Glomerular endothelial cell (primary cell): Measurements from ENCODE around the gene RASA3. TPM values are rescaled to one million over a fixed set of nuclear protein-coding genes. Genes with fewer than 3 reads are reported as not detected.
"Not testable (repeated sequence)": the region's sequence is repeated elsewhere in the genome, so short reads cannot be mapped to it uniquely, and the experiment has no call there.

Source experiments
- DNase-seq: peaks from one replicate; pipeline ENCODE4 v3.0.0-alpha.2; 2011; ENCODE audit warnings: low read depth, low spot score; ENCODE audit errors: extremely low read depth
- total RNA-seq: library from RNA; depleted of rRNA; stranded (reverse); fragments of >200 nt; gene quantifications from 2 replicates; pipeline ENCODE4 v1.2.3, GENCODE V29; 2015

RASA3 gene
- total RNA-seq, 1 donor from 2014 or later = 73.2 TPM

DNA sequence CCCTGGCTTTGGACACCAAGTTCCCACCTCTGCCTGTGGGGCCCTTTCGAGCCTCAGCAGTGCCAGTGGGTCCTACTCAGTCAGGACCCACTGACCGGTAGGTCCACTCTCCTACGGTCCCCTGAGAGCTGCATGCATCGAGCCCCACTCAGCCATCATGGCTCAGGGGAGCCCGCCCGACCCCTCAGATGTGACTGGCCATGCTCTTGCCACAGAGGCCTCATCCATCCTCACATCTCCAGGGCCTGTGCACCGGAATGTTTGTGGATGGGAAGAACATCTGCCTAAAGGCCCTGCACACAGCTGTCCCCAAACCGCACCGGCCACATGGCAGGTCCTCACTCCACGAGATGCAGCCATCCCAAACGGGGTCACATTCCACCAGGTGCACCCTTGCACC is 105.9 kb downstream of the RASA3 start:
- DNase-seq = no peak

DNA sequence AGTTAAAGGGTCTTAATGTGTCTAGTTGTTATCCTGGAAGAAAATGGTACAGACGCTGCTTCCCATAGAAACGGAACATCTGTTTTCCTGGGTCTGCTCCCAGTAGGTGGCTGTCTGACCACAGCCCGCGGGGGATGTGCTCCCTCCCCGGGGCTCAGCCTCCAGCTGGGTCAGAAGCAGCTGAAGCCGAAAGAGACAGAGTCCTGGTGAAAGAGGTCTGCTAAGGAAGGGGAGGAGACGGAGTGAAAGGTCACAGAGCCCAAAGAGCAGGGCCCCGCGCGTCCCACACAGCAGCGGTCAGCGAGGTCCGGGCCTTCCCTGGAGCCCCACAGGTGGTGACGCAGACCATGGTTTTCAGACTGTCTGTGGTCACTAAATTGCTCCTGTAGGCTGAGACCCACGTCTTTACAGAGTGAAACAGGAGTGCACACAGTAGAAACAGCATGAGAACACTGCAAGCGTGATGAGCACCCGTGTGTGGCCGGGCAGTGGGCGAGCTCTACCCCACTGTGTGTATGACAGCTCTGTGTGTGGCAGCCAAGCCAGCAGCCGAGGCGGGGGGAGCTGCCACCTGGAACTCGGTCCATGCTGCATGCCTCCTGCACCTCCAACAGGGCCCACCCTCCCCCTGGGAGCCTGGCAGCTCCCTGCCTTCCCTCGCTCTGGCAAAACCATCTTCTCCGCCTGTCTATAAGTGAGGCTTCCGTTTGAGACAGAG is 106.5 kb downstream of the RASA3 start:
- no peak for DNase-seq

DNA sequence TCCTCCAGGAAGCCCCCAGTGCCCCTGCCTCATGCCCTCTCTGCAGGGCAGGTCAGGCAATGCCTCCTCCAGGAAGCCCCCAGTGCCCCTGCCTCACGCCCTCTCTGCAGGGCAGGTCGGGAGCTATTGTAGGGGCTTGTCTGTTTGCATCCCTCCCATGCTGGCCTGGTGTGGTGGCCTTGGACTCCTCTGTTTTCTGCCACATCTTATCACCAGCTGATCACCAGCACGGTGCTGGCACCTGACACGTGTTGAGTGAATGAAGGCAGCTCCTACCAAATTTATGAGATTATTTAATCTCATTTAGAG is 107.1 kb downstream of the RASA3 start:
- no peak for DNase-seq

DNA sequence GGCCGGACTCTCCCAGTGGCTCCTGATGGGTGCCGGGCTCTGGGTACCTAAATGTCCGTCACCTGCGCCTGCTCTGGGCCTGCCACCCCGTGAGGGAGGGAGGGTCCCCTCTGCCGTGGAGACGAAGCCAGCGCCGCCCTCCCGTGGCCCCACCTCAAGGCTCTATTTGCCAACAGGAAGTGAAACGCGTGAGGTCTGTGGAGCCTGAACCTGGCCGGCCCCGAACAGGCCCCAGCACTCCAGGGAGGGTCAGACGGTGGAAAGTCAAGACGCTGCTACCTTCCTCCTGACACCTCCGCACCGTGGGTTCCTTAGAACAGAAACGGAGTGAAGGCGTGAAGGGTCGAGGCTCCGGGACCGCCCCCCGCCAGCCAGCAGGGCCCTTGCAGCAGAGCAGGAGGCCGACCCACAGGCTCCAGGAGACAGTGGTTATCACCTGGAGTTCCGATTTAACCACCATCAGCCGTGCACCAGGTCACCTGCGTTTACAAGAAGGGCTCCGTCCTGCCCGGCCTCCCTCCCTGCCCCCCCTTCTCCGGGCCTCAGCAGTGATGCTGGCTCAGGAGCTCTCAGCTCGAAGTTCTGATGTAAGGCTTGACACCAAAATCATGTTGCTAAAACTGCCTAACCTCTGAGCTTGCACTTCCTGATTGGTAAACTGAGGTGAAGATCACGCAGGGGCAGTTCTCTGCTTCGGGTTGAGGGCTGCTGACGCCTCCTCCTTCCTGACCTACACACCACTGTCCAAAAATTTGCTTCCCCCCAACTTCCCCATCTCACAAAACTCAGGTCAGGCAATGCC is 107.6 kb downstream of the RASA3 start:
- DNase-seq = no peak

DNA sequence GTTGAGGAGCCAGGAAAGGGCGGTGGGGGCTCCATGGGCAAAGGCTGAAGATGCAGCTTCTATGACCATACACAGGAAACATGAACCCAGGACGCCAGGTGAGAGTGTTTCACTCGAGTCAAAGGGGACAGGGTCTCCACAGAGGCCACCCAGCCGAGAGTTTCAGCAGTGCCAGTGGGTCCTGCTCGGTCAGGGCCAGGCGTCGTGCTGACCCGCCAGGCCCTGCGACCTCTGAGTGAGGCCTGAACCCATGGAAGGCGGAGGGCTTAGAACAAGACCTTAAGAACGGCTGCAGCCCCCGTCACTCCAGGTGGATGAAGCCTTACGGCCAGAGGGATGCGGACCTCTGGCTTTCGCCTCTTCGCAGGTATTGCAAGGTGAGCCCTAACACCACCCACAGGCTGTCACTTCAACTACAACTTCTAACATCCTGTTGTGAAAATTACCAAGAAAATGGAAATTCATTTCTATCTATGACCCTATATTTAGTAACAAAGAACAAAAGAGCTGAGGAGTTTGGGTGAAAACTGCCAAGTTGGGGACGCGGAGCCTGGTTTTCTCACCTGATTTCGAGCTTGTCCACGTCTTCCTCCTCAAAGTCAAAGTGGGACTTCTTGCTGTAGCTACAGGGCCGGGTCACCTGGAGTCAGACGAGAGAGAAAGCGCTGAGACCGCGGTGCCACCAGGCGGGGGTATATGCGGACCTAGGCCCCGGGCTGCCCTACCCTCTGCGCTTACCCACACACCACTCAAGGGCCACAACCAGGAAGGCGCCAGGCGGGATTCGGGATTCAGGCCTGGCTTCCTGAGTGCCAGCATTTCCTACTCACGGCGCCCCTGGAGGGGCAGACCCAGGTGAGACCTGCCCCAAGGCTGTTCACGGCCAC is 108.5 kb downstream of the RASA3 start:
- no peak for DNase-seq

DNA sequence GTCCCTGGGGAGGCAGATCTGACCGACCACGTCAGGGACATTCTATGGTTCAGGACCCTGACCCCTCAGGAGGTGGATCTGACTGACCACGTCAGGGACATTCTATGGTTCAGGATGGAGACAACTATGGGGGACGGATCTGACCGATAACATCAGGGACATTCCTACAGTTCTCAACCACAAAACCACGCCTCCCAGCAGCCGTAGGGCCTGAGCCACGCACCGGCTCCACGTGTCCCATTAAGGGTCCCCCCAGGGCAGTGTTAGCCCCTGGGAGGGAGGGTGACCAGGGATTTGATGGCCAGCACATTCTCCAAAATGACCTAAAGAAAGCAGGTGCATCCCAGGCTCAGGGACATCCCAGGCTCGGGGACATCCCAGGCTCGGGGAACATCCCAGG is 109.5 kb downstream of the RASA3 start:
- no peak for DNase-seq

DNA sequence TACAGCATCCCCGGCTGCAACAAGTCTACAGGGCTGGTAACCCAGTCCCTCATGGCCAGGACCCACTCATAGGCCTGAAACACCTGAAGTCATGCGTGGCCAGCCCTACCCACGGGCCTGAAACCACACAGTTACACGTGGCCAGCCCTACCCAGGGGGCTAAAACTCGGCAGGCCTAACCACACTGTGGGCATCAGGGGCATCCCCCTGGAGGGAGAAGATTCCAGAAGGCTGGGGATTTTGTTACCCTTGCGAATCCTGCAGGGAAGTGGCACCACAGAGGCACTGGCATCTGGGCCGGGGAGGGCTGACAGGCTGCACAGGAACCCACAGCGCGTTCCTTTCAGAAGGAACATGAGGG is 110.1 kb downstream of the RASA3 start:
- no peak for DNase-seq

DNA sequence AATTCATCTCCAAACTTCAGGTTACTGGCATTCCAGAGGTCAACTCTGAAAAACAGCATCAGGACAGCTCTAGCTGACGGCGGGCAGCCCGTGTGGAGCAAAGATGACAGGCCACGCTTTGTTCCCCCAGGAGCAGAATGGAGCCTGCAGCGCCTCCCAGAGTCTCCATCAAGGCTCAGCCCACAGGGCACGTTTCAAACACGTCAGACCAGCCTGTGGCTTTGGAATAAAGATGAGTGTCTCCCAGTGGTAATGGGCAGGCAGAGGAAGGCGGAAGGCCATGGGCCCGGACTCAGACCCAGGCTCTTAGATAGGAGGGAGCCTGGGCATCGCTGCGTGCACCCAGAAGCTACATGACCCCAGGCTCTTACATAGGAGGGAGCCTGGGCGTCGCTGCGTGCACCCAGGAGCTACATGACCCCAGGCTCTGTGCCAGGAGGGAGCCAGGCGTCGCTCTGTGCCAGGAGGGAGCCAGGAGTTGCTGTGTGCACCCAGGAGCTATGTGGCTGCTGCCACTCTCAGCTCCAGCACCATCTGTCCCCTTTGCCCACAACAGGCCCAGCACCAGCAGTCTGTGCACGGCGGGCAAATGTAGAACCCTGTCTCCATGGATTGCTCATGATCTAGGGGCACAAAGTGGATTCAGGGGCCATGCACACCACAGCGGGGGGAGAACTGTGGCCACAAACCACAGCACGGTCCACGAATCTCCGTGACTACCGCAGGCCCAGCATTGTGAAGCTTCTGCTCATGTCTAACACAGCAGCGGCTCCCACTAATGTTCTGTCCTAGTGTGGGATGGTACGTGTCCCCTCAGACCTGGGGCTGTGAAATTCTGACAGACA is 110.7 kb downstream of the RASA3 start:
- DNase-seq = no peak

DNA sequence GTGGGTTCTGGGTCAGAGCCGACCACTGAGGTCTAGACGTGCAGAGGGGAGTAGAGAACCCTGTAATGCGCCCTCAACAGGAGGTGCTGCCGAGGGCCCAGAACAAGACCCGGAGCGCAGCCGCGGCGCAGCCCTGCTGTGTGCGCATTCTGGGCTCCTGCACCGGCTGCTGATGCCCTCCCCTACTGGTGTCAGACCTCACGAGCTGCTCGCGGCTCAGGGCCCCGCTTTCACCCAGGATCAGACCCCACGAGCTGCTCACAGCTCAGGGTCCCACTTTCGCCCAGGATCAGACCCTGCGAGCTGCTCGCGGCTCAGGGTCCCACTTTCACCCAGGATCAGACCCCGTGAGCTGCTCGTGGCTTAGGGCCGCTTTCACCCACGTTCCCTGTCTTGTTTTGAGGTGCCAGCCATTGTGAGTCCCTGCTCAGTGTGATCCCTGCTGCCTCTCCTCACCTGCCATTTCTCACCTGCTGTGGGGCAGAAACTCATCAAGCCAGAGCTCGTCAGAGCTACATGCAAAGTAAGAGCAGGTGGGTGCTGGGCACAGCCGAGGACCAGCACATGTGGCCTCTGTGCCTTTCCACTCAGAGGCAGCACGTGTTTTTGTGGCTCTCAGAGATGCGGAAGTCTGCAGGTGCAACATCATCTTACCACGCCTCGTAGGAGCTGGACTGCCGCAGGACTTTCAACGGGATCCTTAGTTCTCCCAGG is 111.5 kb downstream of the RASA3 start:
- no peak for DNase-seq

DNA sequence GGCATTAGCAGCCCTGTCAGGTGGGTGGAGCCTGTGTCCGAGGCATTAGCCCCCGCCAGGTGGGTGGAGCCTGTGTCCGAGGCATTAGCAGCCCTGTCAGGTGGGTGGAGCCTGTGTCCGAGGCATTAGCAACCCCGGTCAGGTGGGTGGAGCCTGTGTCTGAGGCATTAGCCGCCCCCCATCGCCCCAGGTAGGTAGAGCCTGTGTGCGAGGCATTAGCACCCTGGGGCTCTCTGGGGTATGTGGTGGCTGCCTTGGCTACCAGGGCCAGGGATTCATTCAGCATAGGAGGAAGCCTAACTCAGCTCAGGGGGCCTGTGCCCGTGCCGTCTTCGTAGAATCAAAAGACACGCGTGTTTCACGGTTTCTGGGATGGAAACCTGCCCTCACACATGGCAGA is 112.3 kb downstream of the RASA3 start:
- not testable (repeated sequence) for DNase-seq

DNA sequence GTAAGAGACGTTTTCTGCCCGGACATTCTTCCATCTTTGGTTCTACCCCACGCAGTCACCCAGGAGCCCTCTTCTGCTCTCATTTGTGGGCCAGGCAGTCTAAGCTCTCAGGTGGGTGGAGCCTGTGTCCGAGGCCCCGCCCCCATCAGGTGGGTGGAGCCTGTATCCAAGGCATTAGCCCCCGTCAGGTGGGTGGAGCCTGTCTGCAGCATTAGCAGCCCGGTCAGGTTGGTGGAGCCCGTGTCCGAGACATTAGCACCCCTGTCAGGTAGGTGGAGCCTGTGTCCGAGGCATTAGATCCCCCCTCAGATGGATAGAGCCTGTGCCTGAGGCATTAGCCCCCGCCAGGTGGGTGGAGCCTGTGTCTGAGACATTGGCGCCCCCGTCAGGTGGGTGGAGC is 113.1 kb downstream of the RASA3 start:
- no peak for DNase-seq

DNA sequence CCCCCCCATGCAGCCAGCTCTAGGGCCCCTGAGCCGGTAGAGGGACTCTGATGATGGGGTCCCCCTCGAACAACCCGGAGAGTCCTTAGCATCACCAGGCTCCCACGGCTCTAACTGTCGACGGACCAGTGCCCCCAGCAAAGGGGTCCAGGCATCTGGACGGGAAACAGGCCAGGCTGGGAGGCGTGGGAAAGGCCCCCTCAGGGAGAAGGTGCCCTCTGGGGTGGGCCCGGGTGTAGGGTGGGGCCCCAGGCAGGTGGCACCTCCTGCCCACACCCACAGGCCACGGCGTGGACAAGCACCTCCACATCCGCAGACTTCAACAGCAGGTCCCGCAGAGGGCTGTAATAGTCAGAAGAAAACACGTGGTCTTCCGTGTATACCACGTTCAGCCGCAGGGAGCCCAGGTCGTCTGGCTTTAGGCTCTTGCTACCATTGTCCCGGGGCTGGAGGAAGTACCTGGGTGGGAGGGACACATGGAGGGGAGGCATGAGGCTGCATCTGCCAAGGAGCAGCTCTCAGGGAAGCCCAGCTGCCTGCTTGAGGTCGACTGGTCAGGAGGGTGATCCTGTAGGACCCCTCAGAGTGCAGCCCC is 113.9 kb downstream of the RASA3 start:
- no peak for DNase-seq

DNA sequence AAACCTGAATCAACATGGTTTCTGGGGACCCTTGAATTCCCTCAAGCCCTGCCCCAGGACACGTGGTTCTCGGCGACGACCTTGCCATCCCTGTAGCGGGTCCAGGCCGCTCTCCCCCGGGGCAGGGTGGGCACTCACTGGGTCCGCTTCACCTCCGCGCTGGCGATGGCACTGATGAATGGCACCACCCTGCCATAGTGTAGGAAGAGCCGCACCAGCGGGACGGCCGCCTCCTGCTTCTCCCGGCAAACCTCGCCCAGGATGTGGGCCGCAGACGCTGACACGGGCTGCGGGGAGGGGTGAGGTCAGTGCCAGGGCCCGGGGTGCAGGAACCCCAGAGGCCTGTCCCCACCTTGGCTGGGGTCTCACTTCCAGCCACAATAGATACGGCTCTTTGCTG is 114.5 kb downstream of the RASA3 start:
- DNase-seq = no peak

DNA sequence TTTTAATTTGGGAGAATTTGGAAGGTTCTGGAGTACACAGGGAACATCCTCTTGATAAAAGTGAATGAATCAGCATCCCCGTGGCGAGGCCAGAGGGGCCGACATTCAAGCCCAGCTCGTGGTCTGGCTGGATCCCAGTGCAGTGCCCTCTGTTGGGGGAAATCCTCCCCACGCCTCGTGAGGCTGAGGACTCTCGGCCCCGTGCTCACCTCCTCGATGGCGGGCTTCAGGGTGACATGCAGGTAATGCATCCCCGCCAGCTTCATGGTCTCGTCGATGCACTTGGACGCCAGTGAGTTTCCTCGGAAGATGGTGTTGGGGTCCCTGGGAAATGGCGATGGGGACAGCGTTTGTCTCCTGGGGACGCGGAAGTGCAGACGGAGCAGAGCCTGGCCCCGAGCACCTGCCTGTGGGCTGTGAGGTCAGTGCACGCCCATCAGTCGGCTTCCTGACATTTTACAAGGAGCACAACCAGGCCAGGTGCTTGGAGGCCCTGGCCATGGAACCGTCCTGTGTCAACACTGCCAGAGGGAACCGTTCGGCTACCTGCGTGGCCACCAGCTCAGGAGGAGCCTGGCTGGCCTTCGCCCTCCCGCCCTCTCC is 115.3 kb downstream of the RASA3 start:
- DNase-seq = no peak

DNA sequence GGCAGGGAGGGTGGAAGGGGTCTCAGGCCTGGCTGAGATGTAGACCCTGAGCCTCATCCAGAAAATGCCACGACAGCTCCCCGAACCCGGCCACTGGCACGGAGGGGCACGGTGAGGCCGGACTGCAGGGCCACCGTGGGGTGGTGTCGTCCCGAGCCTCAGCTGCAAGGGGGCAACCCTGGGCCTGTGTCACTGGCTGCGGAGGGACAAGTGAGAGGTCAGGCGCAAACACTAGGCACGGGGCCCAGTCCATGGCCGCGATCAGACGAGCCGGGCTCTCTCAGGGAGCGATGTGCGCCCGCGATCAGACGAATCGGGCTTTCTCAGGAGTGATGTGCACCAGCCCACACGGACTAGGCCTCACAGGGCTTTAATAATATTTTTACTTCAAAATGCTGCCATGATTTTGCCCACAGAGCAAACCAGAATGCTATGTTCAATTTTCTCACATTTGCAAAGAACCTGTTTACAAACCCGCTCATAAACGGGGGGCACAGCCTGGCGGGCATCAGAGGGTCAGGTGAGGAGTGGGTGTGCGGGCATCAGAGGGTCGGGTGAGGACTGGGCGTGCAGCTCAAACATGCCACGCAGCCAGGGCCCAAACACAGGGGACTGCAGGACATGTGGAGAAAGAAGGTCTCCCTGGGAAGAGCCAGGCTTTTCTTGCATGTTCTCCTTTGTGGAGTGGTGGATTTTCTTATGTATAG is 115.9 kb downstream of the RASA3 start:
- DNase-seq = no peak

DNA sequence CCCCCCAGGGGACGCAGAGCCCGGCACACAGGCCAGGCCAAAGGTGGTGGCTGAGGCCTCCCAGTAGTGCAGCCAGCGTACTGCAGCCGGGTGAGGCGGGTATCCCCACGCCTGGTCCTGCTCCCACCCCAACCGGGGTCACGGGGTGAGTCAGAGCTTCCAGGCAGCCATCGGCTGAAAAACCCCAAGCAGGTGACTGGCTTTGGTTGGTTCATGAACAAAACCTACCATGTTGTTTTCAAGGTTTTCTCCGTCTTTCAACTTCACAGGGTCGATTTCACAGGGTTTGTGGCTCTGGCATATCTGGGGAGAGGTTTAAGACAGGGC is 116.5 kb downstream of the RASA3 start:
- DNase-seq = no peak

DNA sequence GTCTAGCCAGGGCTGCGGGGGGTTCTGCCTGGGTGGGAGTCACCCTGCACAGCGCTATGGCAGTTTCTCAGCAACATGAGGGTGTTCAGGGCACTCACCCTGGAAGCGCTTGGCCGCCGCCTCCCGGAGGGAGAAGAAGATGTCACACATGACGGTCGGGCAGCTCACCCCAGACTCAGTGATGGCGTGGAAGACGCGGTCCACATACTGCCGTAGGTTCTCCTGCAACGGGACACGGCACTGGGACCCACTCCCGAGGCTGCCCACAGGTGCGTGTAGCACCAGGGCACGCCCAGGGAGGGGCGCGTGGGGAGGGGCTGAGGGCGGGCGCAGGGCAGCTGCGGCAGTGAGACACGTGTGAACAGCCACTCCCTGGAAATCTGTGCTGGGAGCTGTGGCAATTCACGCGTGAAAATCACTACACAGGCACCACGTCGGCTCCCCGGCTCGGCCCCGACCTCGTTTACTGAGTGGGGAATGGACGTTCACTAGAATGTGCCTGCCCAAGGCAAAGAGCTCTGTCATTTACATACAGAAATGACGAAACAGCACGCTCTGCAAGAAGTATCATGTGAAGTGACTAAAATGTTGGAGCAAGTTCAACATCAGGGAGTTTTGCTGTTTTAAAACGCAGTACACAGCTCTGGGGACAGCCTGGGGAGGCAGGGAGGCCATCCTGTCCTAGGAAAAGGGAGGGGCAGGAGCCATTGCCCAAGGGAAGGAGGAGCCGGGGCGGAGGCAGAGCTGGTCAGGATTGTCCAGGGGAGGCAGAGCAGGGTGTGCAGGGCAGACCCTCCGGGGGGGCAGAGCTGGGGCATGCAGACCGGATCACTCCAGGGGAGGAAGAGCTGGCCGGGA is 117.1 kb downstream of the RASA3 start:
- DNase-seq = no peak
